Measurements from ENCODE around the gene CHGA. TPM values are rescaled to one million over a fixed set of nuclear protein-coding genes. Genes with fewer than 3 reads are reported as not detected.

The CHGA gene
- total and polyA plus RNA-seq, 2 of the 8 experiments (the other 6 are each of a cell fraction or from before 2014, with no cell fraction given): 17.5 to 28.2 TPM

GRCh38 chr14:92887157-92887556, 35.8 kb upstream of the CHGA start (continued):
- no peak for TF ChIP-seq CHD7 (IDR thresholded peaks at IDR 0.05; ENCODE audit: insufficient replicate concordance, low read length)
- no peak for TF ChIP-seq CTCF (IDR thresholded peaks at IDR 0.05; ENCODE audit: control extremely low read depth in 1 of 3, insufficient read depth in 1 of 3, low read depth in 1 of 3, low read length in 3 of 3)
- no peak for TF ChIP-seq SIRT6 (IDR thresholded peaks at IDR 0.05; ENCODE audit: low read length)
- TF ChIP-seq CHD1 (IDR thresholded peaks at IDR 0.05; ENCODE audit: low read depth, low read length): no peak
- TF ChIP-seq NRF1 (IDR thresholded peaks at IDR 0.05; ENCODE audit: low read depth, low read length): no peak
- no peak for TF ChIP-seq EGR1 (IDR thresholded peaks at IDR 0.05; ENCODE audit: borderline replicate concordance, low read depth, low read length)
- TF ChIP-seq MAX (IDR thresholded peaks at IDR 0.05): no peak
- no peak for TF ChIP-seq RXRA (IDR thresholded peaks at IDR 0.05; ENCODE audit: insufficient read depth, low read depth, low read length)

All from H1 (cell line).